Medulla oblongata (tissue), 1 donor: ENCODE data around the gene ULK2.

Source experiments
- DNase-seq: peaks from one replicate; pipeline ENCODE4 v3.0.0-alpha.2; 2015; ENCODE audit errors: extremely low spot score

ULK2 gene

DNA sequence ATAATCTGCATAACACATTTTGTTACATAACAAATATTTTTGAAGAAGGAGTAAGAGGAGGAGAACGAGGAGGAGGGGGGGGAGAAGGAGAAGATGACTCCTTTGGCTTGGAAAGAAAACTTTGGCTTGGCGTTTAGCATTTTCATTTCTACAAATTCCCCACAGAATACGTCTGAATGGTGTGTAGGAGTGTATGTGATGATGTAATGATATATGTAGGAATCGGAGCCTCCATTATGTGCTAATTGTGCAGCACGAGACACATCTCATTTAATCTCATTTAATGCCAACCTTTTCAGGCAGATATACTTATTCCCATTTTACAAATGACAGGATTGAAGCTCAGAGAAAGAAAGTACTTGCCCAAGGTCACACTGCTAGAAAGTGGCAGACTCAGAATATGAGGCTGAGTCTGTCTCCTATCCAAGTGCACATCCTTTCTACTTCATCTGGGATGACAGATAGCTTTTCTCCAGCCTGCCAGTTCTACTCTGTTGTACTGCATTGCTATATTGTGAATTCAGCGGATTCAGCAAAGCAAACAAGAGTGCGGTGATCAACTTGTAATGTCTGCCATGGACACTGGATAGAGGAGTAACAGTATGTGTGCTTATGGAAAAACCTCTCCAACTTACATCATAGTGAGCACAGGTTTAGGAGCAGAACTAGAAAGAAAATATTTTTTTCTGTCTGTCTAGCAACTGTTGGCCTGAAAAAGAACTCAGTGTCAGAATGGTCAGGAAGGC lies 140.9 kb downstream of the ULK2 start:
- DNase-seq = peak; percentile 22

DNA sequence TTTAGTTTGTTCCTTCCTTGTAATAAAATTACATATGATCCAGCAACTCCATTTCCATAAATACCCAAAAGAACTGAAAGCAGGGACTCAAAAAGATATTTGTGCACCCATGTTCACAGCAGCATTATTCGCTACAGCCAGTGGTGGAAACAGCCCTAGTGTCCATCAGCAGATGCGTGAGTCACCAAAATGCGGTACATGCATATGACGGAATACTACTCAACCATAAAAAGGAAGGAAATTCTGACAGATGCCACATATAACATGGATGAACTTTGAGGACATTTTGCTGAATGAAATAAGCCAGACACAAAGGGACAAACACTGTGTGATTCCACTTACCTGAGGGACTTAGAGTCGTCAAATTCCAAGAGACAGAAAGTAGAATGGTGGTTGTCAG lies 142.2 kb downstream of the ULK2 start:
- DNase-seq = no peak

DNA sequence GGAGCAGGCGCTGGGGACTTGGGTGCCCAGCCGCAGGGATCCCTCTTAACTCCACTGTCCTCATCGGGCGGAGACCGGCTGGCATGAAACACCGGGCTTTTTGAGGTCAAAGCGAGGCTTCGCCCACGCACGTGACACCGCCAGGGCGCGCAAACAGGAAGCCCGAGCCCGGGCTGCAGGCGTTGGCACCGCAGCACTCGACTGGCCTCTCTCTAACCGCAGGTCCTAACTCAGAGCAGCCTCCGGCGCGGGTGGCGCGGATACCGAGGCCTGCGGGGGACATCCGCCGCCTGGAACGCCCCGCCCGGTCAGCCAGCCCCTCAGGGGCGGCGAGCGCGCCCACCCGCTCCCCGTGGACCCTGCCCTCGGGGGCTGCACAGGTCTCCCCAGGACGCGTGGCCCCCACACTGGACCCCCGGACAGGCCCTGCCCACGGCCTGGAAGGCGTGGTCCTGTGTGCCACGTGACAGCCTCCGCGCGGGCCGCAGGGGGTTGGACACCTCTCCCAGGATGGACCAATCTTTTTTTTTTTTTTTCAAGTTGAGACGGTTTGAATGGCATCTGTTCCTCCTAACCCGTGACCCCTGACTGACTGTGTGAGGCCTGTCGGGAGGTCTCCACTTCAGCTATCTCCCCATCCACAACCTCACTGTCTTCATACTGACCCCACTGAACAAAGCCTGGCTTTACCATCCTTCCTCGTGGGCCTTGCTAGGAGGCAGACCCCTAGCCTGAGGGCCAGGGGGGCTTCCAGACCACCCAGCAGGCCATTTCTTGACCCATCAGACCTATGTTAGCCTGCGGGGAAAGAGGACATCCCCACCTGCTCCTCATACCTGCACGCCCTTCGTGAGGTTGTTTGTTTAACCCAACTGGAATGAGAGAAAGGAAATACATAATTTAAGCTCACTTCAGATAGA lies 143.0 kb downstream of the ULK2 start:
- DNase-seq = peak; percentile 57

DNA sequence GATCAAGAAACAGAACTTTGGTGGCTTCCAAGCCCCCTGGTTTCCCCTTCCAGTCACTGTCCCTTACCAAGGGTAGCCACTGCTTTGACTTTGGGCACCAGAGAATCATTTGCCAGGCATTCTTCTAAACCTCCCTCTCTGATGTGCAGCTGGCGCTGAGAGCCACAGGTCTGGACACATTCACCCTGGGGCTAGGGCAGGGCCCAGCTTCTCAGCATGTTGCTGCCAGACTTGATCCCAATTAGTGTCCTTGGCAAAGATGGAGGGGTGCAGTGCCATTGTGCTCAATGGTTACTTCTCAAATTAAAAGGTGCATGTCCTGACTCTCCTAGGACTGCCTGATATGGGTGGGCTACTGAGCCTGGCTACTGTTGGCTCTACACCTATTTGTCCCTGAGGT lies 143.8 kb downstream of the ULK2 start:
- no peak for DNase-seq
